NCI-H510A (cell line): ENCODE data around the gene MRPS22.

Source experiments
- DNase-seq: peaks from one replicate; lab custom pipeline; 2025; lab: John Stamatoyannopoulos, UW

Gene MRPS22

DNA sequence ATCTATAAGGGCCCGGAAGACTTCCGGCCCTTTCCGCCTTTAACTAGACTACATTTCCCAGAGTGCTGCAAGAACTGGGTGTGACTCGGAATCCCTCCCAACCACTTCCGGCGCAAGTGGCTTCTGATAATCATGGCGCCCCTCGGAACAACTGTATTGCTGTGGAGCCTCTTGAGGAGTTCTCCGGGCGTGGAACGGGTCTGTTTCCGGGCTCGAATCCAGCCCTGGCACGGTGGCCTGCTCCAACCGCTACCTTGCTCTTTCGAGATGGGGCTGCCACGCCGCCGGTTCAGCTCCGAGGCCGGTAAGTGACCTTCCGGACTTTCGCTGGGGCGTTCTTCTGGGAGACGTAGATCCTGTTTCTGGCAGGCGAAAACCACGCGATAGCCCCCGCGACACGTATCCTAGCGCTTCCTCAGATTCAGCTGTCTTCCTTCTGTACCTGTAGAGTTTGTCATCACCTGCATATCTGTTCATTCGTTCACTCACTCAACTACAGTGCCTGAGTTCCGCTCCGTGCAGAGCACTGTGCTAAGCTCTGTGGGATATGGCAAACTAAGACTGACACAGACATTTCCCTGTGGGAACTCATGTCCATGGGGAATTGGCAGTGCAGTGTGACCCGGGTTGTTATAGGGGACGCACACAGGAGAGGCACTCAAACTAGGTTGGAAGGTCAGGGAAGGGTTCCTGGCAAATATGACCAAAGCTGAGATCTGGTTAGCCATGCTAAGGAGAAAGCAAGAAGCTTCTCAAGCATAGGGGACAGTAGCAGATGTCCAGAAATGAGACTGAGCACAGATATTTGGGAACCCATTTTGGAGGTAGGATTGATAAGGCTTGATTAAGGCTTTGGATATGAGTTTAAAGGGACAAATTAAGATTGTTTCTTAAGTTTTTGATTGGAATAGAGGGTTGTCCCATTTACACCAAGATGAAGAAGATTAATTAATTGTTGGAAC is at the start of gene MRPS22:
MRPS22 (plus strand) TSS at position 126 of the 962 bp plus-strand sequence; CDS start at position 133, 7 bp downstream.
- peak; percentile 64 for DNase-seq

DNA sequence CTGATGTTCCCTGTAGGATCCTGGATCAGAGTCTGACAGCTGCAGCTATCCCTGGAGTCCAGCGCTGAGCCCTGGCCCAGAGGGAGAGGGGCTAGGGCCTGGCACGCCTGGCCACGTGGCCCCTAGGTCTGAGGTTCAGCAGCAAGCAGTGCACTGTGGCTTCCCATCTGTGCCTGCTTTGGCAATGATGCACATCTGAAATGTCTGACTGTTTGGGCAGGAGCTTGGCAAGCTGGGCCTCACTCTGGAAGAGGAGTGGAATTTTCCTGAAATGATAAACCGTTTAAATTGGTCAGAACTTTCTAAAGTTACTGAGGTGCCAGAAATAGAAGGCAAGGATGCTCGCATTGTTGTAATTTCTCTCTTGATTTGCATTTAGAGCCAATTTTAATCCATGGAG is 48.8 kb upstream of the MRPS22 start:
- DNase-seq: no peak

DNA sequence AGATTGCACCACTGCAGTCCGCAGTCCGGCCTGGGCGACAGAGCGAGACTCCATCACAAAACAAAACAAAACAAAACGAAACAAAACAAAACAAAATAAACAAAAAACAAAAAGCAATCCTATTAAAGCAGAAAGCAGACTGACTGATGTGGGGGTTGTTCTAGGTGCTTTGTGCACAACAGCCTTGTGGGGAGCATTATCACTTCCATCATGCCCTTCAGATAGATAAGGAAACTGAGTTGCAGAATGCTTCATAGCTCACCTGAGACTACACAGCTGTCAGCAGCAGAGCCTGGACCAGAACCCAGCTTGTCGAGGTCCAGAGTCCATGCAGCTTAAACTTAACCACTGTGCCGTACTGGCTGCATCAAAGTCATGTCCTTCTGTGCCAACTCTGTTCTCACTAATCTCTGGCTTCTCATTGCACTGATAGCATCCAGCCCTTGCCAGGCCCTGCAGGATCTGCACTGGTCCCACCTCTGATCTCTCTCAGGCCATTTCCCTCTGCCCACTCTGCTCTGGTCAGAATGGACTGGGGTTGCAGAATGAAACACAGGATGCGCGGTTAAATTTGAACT is 47.6 kb upstream of the MRPS22 start:
- DNase-seq: no peak

DNA sequence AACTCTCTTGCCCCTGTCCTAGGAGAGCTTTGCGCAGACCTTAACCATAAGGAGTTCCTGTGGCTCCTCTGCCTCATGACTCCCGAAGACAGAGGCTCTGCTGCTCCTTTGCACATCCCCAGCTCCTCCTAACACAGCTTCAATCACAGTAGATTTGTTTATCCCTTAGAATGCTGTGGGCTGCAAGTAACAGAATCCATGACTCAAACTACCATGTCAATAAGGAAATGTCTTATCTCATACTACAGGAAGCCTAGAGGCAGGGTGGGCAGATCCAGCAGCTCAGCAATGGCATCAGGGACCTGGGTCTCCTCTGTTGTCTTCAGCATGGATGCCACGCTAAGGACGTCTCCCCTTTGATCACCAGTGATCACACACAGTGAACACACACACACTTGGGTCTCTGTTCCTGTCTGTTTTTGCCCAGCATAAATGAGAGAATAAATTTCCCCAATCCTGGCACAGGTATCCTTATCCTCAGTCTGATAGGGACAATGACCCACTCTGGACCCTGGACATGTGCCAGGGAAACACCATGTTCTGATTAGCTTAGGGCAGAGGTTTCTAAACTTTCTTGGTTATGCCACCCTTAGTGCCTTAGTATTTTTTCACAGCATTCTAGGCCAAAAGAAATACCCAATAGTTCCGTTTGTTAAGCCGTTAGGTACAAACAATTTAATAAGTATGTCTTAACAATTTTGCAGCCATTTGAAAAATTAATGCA is 46.1 kb upstream of the MRPS22 start:
- no peak for DNase-seq

DNA sequence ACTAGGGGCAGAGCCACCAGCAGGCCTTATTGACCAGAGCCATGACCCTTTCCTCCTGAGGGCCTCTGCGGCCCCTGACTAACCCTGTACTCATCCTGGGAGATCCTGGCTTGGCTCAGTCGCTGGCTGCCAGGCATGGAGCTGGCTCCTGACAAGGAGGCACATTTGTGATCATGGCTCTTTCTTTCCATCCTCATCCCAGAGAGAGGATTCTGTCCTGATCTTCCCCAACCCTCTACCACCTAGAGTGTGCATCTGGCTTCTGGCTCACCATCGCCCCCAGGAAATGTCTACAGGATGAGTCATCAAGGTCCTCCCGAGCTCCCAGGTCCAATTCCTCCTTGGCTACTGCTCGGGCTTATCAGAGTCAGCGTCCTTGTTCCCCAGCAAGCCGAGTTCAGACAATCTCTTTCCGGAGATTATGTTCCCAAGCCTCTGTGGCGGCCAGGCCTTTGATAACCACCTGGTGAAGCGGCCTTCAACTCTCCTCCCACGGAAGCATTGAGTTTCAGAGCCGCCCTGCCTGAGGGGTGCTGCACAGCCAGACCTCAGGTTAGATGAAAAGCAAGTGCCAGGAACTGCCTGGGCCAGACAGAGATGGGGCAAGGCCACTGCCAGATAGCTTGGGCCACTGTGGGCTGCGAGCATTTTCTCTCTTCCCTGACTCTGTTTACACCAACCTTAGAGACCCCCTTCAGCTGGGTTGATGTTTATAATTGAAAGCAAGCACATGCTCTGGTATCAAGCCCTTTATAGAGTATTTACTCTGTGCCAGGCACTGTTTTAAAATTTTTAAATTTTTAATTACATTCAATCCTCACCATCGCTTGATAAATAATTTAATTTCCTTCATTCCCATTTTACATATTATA is 44.3 kb upstream of the MRPS22 start:
- no peak for DNase-seq

DNA sequence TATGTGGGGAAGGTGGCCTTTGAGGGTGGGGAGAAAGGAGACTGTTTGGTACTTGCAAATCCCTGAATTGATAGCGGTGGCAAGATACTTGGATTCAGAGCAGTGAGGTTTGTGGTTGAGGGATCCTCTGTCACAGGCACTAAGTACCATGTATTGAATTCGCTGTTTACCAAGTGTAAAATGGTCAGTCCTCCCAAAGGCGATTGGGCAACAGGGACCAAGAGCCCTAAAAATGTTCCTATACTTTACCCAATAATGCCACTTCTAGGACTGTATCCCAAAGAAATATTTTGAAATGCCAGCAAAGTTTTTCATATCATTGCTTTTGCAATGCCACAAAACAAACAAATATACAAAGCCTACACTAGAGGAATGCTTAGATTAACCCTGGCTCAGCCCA is 43.4 kb upstream of the MRPS22 start:
- no peak for DNase-seq

DNA sequence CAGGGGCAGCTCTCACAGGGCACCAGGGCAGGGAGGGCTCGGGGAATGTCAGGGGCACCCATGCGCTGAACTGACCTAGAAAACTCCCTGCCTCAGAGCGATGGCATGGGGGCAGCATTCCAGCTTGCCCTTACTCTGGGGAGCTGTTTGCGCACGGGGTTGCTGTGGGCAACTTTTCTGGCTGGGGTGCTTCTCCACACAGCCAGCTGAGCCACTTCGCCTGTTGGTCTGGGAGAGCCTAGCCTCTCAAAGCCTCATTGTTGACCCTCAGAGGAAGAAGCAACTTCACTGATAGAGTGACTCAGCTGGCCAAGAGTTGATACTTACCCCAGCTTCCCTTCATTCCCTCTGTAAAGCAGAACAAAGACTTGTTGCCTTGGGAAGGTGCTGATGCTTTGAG is 42.6 kb upstream of the MRPS22 start:
- DNase-seq: no peak

DNA sequence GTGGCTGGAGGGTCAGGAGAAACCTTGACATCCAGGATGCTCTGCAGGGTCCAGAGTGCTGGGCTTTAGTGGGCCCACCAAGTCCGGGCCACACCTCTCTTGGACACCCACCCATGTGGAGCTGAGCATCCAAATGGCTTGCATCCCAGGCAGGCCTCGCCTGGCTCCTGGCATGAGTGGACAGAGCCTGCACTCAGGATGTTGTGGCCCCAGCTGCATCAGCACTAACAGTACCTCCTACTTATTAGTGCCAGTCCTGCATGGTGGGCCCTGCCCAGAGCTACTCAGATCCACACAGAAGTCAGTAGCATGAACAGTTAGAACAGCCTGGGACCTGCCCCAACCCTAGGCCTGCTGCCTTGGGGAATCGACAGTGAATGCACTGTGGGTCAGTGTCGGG is 42.2 kb upstream of the MRPS22 start:
- DNase-seq: no peak

DNA sequence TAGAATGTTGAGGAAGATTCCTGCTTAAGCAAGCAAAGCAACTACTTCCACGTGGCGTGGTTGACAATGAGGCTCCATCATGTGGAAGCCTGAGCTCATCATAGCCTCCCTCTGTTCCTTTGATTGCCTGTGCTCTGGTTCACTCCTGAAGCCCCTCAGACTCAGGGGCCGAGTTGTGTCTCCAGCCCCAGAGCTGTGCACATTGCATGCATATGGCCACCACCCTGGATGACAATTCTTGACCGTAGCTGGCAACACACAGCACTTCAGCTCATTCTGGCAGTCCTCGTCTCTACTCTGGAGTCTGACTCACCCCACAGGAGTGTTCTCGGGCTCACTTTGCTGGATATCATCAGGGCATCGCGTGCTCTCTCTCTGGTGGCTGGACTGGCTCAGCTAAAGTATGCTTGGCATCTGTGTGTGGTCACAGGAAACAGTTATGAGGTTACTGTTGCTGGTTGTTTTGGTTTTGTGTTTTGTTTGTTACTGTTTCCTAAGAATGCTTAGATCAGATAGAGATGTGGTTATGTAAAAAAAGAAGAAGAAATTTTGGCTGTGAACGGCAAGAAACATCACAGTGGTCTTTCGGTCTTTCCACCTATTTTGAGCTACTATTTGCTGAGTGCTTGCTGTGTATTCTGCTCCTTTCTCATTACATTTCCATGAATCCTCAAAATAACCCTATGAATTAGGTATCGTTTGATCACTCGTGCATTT is 41.6 kb upstream of the MRPS22 start:
- no peak for DNase-seq

DNA sequence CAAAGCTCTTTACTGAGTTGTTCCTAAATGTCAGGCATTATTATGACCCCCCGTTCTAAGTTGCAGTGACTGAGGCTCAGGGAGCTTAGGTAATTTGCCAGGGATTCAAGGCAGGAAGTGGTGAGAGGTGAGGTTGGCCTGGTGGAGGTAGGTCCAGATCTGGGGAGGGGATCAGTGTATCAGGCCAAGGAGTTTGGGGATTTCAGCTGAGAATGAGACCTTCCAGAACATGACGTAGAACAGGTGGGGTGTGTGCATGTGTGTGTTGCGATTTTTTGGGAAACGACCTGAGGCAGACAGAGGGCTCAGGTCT is 41.1 kb upstream of the MRPS22 start:
- no peak for DNase-seq

DNA sequence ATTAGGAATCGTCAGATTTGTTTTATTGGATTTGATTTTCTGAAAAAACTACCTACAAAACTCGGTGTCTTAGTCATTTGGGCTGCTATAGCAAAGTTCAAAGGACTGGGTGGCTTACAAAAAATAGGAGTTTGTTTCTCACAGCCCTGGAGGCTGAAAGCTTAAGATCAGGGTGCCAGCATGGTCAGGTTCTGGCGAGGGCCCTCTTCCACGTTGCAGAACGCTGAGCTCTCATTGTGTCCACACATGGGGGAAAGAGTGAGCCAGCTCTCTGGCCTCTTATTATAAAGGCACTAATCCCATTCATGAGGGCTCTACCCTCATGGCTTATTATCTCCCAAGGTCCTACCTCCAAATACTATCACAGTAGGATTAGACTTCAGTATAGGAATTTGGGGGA is 40.6 kb upstream of the MRPS22 start:
- no peak for DNase-seq

DNA sequence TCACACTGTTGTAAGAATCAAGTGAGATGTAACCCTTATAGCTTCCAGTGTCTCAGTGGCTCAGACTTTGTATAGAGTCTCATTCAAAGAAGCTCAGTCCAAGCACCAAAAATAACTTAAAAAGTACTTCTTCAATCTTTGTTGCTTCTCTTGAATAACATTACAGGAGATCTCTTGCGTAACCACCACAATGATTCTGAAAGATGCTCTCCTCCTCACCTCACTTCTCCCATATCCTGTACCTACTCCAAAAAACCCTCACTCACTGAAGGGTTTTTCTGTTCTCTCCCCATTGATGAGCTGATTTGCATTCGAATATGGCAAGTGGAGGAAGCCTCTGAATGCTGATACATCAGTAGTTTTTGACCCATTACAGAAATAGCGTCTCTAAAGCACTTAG is 39.4 kb upstream of the MRPS22 start:
- no peak for DNase-seq

DNA sequence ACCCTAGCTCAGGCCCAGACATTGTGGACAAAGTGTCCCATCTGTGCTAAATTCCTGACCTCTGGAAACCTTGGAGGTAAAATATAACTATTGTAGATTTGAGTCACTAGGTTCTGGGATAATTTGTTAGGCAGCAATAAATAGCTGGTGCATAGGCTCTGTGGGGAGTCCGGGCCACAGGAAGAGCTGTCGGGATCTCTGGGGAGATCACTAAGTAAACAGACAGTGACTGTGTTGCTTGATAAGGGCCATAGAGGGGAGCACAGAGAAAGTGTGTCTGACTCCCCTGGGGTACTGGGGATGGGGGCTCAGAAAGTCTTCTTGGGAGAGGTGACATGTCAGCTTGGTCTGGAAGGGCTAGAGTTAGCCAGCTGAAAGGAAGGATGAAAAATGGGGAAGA is 37.7 kb upstream of the MRPS22 start:
- no peak for DNase-seq

DNA sequence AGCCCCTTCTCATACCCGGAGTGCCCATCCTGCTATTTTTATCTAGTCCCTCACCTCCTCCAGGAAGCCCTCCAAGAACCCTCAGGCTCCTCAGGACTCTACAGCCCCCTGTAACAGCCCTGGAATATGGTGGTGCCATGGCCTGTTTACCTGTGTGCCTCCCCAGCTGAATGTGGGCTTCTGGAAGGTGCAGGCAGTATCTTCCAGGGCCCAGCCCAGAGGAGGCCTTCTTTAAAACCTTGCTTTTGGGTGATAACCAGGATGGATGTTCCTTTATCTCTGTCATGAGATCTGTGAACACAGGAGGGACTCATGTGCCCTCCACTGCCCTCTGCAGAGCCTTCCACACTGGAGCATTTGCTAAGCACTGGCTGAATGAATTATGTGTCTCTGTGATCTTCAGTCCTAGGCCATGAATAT is 36.7 kb upstream of the MRPS22 start:
- DNase-seq: no peak

DNA sequence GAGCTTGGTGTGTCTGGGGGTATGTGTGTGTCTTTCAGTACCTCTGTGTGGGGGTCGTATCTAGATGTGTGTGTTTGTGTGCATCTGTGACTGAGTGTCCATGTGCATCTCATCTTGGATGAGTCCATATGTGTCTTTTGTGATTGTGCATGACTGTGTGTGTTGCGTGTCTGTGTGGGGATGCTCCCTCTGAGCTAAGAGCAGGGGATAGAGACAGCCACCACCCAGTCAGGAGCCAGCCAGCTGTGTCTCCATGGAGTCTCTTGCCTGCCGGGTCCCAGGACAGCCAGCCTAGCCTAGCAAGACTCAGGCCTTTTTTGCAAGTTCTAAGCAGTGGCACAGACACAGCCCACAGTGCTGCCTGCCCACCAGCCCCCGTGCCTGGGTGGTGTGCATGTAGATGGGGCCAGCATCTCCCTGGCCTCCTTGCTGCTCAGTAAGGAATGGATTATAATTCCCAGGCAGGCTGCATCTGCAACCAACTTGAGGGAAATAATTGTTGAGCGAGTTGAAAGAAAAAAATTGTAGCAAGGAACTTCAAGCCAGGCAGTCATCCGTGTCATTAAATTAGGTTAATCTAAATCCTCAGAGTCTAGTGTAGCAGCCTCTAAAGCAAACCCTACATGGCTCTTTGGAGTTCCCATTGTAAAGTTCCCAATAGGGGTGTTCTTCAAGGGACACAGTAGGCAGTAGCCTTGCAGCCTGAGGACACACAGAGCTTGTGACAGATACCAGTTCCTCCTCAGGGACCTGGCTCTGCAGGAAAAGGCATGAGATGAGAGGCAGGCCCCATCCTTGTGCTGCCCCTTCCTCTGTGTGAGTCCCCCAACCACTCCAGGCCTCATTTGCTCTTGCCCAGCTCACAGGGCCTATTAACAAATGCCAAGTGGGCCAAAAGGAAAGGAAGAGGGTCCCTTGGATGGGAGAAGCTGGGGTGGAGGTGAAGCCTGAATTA is 35.9 kb upstream of the MRPS22 start:
- DNase-seq: no peak

DNA sequence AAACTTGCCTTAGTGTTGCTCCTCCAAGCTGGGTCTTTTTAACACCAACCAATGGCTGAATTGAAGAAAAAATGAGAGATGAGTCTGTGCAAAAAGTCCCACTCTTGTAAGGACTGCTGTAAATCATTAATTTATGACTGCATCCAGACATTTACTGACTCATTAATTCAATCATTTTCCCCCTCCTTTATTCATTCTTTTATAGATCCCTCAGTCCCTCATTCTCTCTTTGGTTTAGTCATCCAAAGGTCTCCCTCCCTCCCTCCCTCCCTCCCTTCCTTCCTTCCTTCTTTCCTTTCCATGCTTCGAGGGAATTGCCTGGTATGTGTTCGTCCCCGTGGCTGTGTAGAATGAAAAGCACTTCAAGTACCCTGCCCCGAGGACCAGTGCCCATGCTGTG is 35.3 kb upstream of the MRPS22 start:
- no peak for DNase-seq

DNA sequence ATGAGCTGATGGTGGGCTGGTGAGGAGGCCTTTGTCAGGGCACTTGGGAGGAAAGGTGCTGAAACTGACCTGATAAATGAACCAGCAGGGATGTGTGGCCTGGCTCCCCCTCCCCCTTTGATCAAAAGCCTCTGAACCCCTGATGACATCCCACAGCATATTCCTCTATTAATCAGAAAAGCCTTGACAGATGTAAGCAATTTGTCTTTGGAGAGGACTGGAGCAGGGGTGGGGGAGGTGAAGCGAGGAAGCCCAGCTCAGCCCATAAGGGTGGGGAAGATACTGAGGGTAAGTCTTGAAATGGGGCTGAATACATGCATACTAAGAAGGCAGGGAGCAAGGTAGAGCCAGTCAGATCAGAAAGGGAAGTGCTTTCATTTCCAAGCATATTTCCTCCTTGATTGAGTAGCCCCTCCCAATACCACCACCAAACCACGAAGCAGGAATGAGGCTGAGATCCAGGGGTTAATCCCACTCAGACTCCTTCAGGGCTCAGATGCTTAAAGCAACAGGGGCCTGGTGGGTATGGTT is 34.7 kb upstream of the MRPS22 start:
- no peak for DNase-seq

DNA sequence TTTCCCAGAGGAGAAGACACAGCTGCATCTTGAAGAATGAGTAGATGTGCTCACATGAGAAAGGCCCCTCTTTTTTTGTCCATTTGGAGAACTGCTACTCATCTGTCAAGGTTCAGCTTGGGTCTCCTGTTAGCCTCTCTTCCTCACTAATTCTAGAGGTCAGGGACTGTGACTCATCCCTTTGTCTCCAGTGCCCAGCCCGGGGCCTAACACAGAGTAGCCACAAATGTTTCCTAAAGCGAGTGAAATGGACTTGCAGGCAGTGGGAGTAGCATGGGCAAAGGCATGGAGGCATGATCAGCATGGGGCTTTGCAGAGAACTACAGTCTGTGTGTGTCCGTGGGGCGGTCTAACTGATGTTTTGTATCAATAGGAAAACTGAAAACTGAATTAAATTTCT is 33.9 kb upstream of the MRPS22 start:
- DNase-seq: no peak

DNA sequence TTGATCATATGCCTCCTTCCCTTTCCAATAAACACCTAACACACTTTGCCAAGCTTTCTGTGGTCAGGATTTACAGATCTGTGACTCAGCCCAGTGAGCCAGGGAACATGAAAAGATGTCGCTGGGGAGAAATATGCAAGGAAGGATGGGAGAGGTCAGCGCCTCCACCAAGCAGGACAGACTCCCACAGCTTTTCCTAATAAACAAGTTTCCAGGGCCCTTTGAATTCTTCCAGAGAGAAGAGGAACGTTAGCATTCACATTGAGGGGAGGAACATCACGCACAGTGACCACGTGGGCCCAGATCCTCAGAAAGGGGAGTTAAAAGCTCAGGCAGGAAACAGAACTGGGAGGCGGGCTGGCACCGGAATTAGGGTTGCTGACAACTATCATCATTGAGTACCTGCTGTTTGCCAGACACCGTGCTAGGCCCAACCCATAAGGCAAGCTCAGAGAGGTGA is 33.3 kb upstream of the MRPS22 start:
- no peak for DNase-seq

DNA sequence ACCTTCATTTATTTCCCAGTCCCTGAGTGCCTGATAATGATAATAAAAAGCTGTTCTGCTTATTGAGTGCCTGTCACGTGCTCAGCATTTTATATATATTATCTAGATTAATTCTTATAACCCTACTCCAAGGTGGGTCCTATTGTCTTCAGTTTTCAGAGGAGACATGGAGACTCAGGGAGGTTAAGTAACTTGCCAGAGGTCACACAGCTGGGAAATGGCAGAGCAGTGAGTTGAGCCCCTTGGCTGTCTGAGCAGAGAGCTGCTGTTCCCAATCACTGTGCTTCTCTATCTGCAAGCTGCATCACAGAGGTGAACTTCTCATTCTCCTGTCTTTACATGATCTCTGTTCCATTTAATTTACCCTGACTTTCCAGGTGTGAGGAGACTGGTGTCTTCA is 32.3 kb upstream of the MRPS22 start:
- no peak for DNase-seq
